Frontal cortex (tissue), 4 donors: ENCODE results near the gene SETBP1. TPM values are rescaled to one million over a fixed set of nuclear protein-coding genes. Genes with fewer than 3 reads are reported as not detected.

Source experiments
- DNase-seq, 2 donors: peaks; one replicate each; pipeline ENCODE4 v3.0.0; 2012; ENCODE audit warnings: low spot score in 2 of 2
- FAIRE-seq: peaks from 2 replicates; lab custom pipeline; 2012; peaks lifted over from hg19 to GRCh38; lab: Jason Lieb, UNC
- total RNA-seq: library from RNA; depleted of rRNA; stranded (reverse); fragments of >200 nt; gene quantifications from one replicate; pipeline ENCODE4 v1.2.3, GENCODE V29; 2014
- donor health status: control.
- donor health status: control.
- donor health status: control.

Gene SETBP1
- total RNA-seq, 1 donor from 2014 or later = 34.2 TPM

DNA sequence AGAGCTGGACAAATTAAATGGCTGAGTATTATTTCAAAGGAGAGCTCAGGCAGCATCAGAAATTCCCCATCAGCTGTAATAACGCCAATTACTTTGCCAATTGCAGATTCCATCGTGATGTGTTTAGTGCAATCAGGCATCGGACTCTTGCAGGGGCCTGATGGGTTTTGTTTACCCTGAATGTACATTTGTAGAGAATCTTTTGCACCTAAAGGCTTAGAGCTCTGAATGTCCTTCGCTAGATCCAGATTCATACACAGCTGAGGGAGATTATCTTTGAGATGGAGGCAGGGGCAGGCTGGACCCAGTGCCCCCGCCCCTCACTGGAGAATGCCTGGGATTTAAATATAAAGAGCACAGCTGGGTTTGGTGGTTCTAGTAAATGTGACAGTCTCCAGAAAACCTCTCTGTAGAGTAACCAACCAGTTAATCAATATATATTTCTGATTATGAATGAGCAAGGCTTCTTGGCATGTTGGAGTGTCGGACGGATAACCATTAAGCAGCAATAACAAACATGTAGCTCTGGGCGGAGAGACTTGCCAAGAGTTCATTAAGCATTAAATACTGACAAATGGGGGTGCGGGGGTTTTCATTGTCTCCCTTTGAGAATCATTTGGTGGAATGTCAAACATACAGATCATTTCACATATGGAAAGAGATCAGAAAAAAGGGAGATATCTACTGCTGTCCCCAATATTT, 200.9 kb downstream of the SETBP1 start:
- FAIRE-seq (no peak), DNase-seq (no peak)

DNA sequence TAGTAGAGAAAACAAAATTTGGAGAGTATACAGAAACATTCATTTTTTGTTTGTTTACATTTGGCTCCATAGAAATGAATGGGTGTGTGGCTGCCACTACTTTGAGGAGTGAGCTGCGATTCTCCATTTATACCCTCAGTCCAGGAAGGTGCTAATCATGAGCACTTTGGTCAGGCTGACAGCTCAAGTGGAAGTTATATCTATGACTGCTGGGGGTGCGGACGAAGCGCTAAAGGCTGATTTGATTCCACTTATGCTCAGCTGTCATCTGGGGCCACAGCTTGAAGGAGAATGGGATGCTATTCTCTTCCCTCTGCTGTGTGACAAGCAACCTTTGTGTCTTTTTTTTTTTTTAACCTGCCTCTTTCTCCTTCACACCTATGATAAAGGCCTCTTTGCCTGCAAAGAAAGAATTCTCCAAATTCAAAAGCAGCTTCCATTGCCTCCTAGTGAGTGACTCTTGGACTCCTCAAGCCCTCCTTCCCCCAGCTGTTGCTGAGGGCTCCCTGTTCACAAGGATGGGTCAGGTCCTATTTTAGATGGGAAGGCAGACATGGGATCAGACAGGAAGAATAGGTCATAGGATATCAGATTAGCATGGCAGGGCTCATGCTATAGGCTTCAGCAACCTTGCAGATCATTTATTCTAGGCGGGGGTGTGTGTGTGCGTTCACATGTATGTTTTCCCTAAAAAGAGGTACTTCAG, 201.6 kb downstream of the SETBP1 start:
- FAIRE-seq (no peak), DNase-seq (no peak)

DNA sequence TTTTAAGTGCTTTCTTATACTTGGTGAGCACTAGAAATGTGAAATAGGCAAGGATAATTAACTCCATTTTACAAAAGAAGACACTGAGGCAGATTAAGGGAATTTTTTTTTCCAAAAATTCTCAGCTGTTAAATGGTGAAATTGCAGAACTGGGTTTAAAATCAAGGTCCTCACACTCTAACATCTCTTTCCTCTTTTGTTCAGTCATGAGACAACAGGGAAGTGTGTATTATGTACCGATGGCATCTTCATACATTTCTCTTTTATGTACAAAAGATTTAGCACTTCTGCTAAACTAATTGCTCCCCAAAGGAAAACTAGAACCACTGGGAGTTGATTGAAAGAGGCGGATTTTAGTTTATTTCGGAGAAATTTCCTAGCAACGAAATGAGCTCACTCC, 203.0 kb downstream of the SETBP1 start:
- DNase-seq (no peak), FAIRE-seq (no peak)

DNA sequence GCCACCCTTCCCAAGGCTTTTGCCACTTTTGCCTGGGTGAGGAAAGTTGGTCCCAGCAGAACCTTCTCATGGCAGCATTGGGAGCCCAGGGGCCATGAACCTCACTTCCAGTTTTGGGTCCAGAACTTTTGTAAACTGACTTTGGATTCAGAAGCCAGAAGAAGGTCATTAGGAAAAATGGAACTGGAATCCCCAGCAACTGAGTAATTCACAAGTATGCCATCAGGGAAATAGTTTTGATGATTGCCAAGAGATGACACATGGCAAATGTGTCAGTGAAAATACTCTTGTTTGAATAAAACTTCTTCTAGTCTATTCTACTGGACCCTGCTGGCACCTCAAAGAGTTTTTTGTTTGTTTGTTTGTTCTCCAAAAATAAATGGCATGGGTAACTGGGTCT, 203.7 kb downstream of the SETBP1 start:
- FAIRE-seq = no peak

DNA sequence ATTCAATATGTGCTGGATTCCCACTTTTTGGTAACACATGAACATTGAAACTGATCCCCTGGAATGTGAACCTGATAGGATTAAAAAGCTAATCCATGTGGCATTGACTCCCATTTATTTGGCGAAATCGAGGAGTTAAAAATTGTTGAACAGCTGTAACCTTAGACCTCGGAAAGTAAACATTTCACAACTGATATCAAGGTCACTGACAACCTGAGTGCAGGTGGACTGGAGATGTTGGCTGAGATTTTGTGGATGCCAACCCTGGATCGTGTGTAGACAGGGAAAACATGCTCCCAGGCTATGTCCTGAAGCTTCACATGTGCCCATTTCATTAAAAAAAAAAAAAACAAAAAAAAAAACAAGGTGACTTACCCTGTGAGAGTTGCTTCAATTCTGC, 204.8 kb downstream of the SETBP1 start:
- FAIRE-seq = no peak
- no peak for DNase-seq

More for the DNA sequence above, 203.7 kb downstream of the SETBP1 start:
- DNase-seq = no peak

DNA sequence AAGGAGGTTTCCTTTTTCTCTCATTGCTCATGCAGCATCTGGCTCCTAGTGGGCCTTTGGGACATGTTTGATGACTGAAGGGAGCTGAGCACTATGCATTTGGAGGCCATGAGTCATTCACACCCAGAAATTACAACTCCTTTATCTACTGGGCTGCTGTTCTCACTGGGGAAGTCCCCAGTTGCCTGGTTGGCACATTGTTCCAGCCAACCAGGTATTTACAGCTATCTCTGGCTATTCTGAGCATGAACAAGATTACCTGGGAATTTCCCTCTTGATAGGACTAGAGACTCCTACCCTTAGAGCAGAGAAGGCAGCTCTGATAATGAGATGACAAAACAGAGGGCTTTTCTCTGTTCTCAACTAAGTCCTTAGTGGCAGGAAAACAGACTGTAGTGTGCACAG, 206.5 kb downstream of the SETBP1 start:
- no peak for FAIRE-seq

DNA sequence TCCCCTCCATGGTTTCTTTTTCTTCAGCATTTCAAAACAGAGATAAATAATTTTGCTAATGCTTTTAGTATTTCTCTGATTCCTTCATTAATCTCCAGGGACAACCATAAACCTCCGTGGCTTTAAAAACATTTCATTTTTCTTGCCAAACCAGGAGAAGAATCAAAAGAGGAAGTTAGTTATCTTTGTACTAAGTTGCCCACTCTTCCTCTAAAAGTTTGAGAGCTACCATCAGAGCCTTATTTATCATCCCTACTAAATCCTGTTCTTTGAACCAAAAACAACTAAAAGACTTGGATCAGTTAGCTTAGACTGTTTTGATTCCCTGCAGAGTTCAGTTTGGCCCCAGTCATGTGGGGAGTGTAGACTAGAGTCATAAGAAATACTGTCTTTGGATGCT, 208.4 kb downstream of the SETBP1 start:
- FAIRE-seq = no peak
- DNase-seq = no peak

More for the DNA sequence above, 206.5 kb downstream of the SETBP1 start:
- no peak for DNase-seq

DNA sequence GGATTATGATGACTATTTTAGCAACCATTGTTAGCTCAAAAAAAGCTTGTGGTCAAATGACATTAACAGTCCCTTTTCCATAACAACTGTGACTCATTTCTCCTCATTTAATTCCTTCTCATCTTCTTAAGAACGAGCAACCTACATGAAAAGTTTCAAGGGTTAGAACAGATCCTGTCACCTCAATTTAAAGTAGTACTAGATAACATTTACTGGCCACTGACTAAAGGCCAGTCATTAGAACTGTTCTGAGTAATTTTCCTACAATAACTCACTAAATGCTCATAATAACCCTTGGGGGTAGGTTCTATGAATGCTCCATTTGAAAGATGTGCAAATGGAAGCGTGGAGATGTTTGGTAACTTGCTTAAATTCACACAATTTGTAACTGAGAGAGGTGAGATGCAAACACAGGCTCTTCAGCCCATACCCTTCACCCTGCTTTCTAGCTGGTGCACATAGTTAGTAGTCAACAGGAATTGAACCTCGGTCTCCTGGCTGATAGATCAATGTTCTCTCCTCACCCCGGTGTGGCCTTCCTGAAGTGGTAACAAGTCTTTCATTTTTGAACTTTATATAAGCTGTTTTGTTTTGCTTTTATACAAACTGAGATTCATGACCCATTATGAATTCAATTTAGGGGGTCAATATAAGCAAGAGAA, 212.5 kb downstream of the SETBP1 start:
- DNase-seq (no peak), FAIRE-seq (no peak)

DNA sequence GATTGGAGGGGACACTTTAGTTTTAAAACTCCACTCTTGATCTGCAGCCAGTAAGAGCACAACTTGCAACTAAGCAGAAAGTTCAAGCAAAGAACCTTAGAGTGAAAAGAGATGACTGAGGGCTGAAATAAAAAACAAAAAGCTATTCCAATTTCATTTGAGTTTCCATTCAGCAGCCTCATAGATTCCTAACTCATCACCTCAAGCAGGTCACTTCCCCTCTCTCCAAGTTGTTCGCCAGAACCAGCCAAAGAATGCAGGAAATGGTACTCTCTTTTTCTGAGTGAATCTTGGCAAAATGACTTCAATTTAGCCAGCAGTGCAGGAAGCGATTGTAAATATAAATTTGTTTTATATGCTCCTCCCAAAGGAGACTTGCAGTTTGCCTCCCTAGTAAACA, 213.3 kb downstream of the SETBP1 start:
- no peak for FAIRE-seq
- DNase-seq = no peak

DNA sequence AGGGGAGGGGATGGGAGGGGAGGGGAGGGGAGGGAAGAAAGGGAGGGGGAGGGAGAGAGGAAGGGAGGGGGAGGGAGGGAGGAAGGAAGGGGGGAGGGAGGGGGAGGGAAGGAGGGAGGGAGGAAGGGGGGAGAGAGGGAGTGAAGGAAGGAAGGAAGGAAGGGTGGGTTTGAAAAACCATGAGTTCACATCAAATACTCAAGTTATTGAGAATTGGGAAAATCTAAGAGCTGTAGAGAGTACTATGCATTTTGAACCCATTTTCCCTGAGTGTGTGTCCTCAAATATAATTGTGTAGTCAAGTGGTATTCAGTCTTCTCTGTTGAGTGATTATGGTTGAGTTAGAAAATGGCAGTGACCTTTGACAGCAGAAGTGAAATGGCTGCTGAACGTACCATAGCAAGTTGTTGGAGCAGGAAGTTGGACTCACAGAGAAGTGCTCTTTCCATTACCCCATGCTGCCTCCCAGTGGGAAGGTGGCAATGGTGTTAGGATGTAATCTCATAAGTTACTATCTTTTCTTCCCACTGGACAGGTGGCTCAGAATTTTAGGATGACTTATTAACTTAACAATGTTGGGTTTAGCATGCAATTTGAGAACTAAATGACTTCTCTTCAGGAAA, 214.6 kb downstream of the SETBP1 start:
- no peak for FAIRE-seq
- DNase-seq = no peak

DNA sequence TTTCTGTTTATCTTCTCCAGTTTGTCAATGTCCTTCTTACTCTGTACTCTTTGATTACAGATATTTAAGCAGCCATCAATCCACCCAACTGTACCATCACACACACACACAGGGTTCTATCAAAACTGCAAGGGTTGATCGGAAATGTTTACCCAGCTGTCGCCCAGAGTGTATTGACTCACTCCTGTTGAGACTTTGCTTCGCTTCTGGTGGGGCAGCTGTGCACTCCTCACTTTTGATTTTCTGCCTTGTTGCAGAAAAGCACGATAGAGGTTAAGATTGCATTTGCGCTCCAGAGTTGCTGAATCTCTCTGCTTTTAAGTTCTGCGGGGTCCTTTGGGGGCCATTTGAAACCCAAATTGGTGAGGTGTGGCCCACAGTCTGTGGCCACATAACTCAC, 216.2 kb downstream of the SETBP1 start:
- DNase-seq (no peak), FAIRE-seq (no peak)

DNA sequence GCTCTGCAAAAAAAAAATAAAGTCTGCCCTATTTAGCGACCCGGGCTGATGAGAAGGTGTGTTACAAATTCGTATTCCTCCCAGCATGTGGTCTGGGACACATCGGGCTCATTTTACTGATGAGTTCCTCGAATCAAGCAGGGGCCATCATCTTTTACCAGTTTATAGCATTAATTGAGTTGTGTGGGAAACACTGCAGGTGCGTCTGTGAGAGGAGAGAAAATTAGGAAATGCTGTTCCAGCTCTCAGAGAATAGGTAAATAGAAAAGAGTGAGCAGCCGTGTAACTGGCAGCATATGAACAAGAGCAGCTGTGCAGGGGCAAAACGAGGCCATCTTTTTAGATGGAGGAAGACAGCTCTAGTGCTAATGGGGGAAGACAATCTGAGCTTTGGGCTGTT, 216.7 kb downstream of the SETBP1 start:
- FAIRE-seq = no peak
- DNase-seq = no peak

DNA sequence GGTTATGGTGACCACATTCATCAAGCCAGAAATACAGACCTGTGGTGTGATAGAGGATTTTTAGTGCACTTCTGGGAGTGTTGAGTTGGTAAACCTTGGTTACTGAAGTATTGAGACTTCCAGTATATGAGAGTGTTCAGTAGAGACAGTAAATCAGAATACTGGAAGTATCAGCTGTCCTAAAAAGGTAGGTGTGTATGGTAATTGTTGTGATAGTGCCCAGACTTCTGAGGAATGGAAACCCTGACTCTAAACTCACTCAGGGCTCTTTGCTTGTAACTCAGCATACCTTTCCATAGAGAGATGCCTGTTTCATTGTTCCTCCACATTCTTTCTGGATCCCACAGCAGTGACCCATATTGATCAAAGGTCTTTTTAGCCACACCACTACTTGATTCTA, 217.1 kb downstream of the SETBP1 start:
- FAIRE-seq (no peak), DNase-seq (no peak)

DNA sequence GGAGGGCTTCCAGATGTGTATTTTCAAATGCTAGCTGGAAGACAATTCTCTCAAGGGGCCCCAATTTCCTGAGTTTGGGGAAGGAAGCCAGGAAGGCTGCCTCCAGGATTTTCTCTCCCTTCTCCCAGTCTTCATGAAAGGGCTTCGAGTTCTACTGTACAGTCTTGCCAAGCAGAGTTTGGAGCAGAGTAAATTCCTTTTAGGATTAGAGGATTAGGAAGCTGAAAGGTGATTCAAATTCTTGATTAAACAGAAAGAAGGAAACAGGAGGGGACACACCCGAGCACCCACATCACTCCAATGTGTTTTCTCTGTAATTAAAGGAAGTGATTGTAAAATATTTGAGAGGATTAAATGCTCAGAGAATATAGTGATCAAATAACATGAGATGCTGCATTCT, 217.8 kb downstream of the SETBP1 start:
- FAIRE-seq (no peak), DNase-seq (no peak)

DNA sequence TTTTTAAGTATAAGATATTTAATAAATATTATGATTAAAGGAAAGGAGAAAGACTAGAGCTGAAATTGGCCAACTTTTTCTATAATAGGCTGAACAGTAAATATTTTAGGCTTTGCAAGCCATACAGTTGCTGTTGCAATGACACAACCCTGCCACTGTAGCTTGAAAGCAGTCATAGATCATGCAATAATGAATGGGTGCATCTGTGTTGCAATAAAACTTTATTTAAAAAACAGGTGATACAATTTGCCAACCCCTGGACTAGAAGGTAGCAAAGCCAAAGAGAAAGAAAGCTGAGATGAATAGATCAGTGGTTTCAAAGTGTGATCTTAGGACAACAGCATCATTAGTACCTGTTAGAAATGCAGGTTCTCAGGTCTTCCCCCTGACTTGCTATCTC, 219.1 kb downstream of the SETBP1 start:
- no peak for FAIRE-seq

DNA sequence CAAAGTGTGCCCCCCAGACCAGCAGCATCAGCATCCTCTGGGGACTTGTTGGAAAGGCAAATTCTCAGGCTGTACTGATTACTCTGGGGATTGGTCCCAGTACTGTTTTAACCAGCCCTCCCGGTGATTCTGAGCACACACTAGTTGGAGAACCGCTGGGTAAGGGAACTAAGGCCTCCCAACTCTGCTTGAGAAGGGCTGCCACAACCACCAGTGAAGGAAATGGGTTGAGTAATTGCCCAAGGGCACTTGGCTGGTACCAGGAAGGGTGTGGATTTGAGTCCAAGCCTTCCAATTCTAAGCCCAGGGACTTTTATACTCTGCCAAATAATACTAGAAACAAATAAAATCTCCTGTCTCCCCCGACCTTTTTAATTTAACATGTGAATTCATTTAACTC, 219.9 kb downstream of the SETBP1 start:
- FAIRE-seq (no peak), DNase-seq (no peak)

More for the DNA sequence above, 219.1 kb downstream of the SETBP1 start:
- DNase-seq = no peak

DNA sequence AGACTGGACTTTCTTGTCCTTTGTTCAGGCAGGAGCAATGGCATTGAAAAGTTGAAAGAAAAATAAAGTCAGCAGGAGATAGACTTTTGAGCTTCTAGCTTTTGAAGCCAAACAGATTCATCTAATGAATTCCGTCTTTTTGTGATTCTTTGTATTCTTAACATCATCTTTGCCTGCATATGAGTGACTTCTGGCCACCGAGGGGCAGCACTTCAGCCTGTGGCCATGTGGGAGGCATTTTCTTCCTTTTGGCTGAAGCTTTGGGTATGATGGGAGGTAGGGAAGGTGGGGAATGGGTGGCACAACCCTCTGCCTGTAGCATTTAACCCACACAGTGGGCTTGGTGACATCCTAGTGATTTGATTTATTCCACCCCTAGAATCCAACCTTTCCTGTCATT, 220.6 kb downstream of the SETBP1 start:
- FAIRE-seq (no peak), DNase-seq (no peak)

DNA sequence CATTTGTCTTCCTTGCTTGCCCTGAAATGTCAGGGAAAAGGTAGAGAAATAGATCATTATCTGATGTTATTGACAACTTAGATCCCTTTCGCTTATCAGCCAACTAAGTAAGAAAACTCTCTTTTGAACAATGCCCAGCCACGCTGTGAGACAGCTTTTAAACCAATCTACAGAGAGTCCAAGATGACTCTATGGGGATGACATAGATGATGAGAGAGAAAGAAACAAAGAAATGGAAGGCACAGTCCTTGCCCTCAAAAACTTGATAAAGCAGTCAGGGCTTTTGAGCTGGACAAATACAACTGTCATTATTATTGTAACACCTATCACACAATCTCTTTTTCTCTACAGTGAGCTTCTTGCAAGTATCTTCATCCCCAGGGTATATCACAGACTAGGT, 222.6 kb downstream of the SETBP1 start:
- FAIRE-seq = no peak
- no peak for DNase-seq

DNA sequence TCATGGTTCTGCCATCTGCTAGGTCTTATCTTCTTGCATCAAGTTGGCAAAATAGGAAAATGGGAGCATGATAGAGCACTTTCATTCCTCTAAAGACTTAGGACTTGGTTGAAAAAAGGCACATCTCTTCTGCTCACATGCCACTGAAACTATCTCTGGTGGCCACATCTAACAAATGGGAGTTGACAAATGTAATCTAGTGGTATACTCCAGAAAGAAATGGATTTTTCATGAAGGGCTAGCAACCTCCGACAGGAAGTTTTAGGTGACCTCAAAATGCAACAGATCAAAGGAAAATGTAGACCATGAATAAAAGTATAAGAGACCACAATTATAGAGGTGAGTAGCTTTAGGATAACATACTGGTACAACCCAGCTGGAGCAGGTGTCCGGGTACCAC, 224.1 kb downstream of the SETBP1 start:
- FAIRE-seq = no peak

DNA sequence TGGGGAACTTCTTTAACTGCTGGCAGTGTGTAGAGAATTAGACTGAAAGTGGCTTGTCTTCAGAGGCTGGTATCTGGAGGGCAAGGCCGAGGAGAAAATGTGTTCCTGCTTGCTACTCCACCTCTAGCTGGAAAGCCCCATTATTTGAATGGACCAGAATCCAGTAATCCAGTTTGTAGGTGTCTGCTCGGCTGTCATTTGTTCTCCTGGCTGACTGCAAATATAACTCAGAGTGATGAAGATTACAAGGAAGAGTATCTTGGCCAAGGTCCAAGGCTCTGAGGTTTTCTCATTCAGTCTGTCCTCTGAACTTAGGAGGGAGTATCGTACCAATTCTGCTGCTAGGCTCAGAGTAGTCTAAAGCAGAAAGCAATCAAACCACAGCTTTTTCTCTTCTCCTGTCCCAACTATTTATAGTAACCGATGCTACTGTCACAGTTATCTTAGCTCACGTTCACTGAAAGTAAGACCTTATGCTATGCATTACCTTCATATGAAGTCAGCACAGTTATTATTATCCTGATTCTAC, 228.6 kb downstream of the SETBP1 start:
- DNase-seq (no peak), FAIRE-seq (no peak)

More for the DNA sequence above, 224.1 kb downstream of the SETBP1 start:
- no peak for DNase-seq
